Measurements from ENCODE around the gene HS6ST1. TPM values are rescaled to one million over a fixed set of nuclear protein-coding genes. Genes with fewer than 3 reads are reported as not detected.

The HS6ST1 gene
- total RNA-seq, 3 donors from 2014 or later (not counting 1 experiment from before 2014, with no cell fraction given) = 18.9 to 35.9 (median 28.8) TPM

- no peak for ATAC-seq
- no peak for DNase-seq
- WGBS (ENCODE audit: insufficient coverage) = 100% methylated on average over 7 of the region's 7 CpGs
- intact Hi-C loops (cut with micrococcal nuclease) = no loop called here
- TF ChIP-seq, protein P1, sequence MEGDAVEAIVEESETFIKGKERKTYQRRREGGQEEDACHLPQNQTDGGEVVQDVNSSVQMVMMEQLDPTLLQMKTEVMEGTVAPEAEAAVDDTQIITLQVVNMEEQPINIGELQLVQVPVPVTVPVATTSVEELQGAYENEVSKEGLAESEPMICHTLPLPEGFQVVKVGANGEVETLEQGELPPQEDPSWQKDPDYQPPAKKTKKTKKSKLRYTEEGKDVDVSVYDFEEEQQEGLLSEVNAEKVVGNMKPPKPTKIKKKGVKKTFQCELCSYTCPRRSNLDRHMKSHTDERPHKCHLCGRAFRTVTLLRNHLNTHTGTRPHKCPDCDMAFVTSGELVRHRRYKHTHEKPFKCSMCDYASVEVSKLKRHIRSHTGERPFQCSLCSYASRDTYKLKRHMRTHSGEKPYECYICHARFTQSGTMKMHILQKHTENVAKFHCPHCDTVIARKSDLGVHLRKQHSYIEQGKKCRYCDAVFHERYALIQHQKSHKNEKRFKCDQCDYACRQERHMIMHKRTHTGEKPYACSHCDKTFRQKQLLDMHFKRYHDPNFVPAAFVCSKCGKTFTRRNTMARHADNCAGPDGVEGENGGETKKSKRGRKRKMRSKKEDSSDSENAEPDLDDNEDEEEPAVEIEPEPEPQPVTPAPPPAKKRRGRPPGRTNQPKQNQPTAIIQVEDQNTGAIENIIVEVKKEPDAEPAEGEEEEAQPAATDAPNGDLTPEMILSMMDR (IDR thresholded peaks at IDR 0.05) = no peak
- H3K9me3 Mint-ChIP-seq = no peaks in the 10 kb centered on the region
- Histone ChIP-seq H3K4me3 (ENCODE audit: low read length) (no peak overlapping the region), H3K9me3 (ENCODE audit: control insufficient read depth, insufficient read depth, low read length) (no peaks in the 10 kb centered on the region), H3K27me3 (ENCODE audit: control insufficient read depth, insufficient read depth, low read length) (no peaks in the 10 kb centered on the region), H3K4me1 (ENCODE audit: control insufficient read depth, insufficient read depth, low read length) (no peaks in the 10 kb centered on the region), H3K36me3 (ENCODE audit: control insufficient read depth, insufficient read depth, low read length) (no peaks in the 10 kb centered on the region), H3K27ac (ENCODE audit: low read length) (no peak overlapping the region)
- no peak overlapping the region for H3K4me3 Mint-ChIP-seq
- H3K27me3 Mint-ChIP-seq (ENCODE audit: low read depth in 2 of 2) = no peaks in the 10 kb centered on the region
- peaks cover 54 to 62% of the 10 kb centered on the region in 2 donors for H3K4me1 Mint-ChIP-seq
- H3K36me3 Mint-ChIP-seq = no peaks in the 10 kb centered on the region
- no peak overlapping the region for H3K27ac Mint-ChIP-seq
Observed at GRCh38 chr2:128298286-128298685, 20.4 kb downstream of the HS6ST1 start.

DNA sequence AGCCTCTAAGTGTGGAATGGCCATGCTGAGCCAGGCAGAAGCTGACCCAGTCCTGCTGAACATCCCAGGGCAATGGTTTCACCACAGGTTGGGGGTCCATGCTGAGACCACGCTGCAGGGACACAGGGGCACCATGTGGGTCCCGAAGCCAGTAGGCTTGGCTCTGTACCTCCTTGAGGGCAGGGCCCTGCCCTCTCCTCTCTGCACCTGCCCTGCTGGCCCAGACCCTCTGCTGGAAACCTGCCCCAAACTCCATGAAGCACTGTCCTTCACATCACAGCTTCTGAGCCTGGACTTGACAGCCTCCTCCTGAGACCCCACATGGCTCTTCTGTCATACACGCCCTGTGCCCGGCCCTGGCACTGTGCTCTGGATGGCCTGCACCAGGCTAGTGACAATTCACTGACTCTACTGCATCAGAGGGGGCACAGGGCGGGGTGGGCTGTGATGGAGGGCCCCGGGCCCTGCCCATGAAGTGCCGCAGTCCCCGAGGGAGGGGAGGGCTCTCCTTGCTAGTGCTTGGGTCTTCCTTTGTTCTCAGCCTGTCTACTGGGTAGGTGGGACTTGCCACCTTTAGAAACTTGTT, 24.7 kb downstream of the HS6ST1 start:
- Histone ChIP-seq H3K27ac (ENCODE audit: low read length) (no peak overlapping the region), H3K9me3 (ENCODE audit: control insufficient read depth, insufficient read depth, low read length) (no peaks in the 10 kb centered on the region), H3K4me1 (ENCODE audit: control insufficient read depth, insufficient read depth, low read length) (peaks cover 14% of the 10 kb centered on the region), H3K4me3 (ENCODE audit: low read length) (no peak overlapping the region), H3K27me3 (ENCODE audit: control insufficient read depth, insufficient read depth, low read length) (no peaks in the 10 kb centered on the region), H3K36me3 (ENCODE audit: control insufficient read depth, insufficient read depth, low read length) (no peaks in the 10 kb centered on the region)
- Mint-ChIP-seq H3K4me3 (no peak overlapping the region), H3K27ac (peak overlapping the region; percentile 27 to 67), H3K9me3 (no peaks in the 10 kb centered on the region), H3K27me3 (ENCODE audit: low read depth in 2 of 2) (no peaks in the 10 kb centered on the region), H3K4me1 (peaks cover 57 to 70% of the 10 kb centered on the region in 2 donors), H3K36me3 (no peaks in the 10 kb centered on the region)
- 87% methylated on average over 8 of the region's 8 CpGs for WGBS (ENCODE audit: insufficient coverage)
- DNase-seq (no peak), ATAC-seq (no peak)
- intact Hi-C loops (cut with micrococcal nuclease) = no loop called here
- TF ChIP-seq, protein P1 (IDR thresholded peaks at IDR 0.05) = no peak

DNA sequence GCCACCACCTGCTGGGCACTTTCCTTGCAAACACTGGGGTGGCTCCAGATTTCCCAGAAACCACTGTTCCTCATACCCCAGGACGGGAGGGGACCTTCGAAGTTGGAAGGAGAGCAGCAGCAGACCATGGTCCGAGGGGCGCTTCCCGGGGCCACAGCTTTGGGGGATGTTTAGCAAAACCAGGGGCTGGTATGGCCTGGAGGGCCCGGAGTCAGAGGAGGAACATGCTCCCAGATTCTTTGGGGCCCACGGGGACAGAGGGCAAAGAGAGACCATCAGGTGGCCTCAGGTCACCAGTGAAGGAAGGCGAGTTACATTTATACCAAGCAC, 25.3 kb downstream of the HS6ST1 start:
- Mint-ChIP-seq H3K9me3 (no peaks in the 10 kb centered on the region), H3K36me3 (no peaks in the 10 kb centered on the region), H3K4me3 (no peak overlapping the region), H3K4me1 (peaks cover 60 to 71% of the 10 kb centered on the region in 2 donors), H3K27me3 (ENCODE audit: low read depth in 2 of 2) (no peaks in the 10 kb centered on the region), H3K27ac (peak overlapping the region in 1 of 2 donors; percentile 29)
- H3K27me3 ChIP-seq (ENCODE audit: control insufficient read depth, insufficient read depth, low read length) = no peaks in the 10 kb centered on the region
- DNase-seq (no peak), ATAC-seq (no peak)
- H3K4me3 ChIP-seq (ENCODE audit: low read length) = no peak overlapping the region
- 89% methylated on average over 8 of the region's 8 CpGs for WGBS (ENCODE audit: insufficient coverage)
- H3K9me3 ChIP-seq (ENCODE audit: control insufficient read depth, insufficient read depth, low read length) = no peaks in the 10 kb centered on the region
- H3K27ac ChIP-seq (ENCODE audit: low read length) = no peak overlapping the region
- H3K4me1 ChIP-seq (ENCODE audit: control insufficient read depth, insufficient read depth, low read length) = peaks cover 14% of the 10 kb centered on the region
- no peaks in the 10 kb centered on the region for H3K36me3 ChIP-seq (ENCODE audit: control insufficient read depth, insufficient read depth, low read length)
- intact Hi-C loops (cut with micrococcal nuclease) = no loop called here
- TF ChIP-seq, protein P1 (IDR thresholded peaks at IDR 0.05) = no peak

Measured in natural killer cell (primary cell).